HepG2 (cell line): Measurements from ENCODE around the gene POGLUT2. TPM values are rescaled to one million over a fixed set of nuclear protein-coding genes. Genes with fewer than 3 reads are reported as not detected.

Experiments used
- ATAC-seq: fragments of 200-7000 bp; cut with Tn5 transposase; 3 replicates; pipeline ENCODE4 v1.9.1; 2020; ENCODE audit warnings: mild to moderate bottlenecking, moderate library complexity
- BruUV-seq: library from RNA; stranded (reverse); fragments of 400-500 nt; replicated peaks from 2 replicates; lab custom pipeline; 2021; lab: Mats Ljungman, UMichigan
- CTCF ChIA-PET: fragments of 300-600 bp; formaldehyde crosslinking; extraction: SDS; loops from one replicate; lab custom pipeline; 2021; ENCODE audit warnings: low total read pairs, inconsistent platforms, low intra/inter-chr PET ratio; lab: Yijun Ruan, JAX
- POLR2A ChIA-PET: fragments of 350-600 bp; sonication (Branson Sonifier 250); formaldehyde crosslinking; loops from one replicate; lab custom pipeline; 2020; ENCODE audit warnings: antibody characterized with exemption, inconsistent platforms; lab: Yijun Ruan, JAX
- DNase-seq: peaks from one replicate; pipeline ENCODE4 v3.0.0-alpha.2; 2015; ENCODE audit warnings: low spot score
- FAIRE-seq: peaks from 3 replicates; lab custom pipeline; 2011; peaks lifted over from hg19 to GRCh38; lab: Jason Lieb, UNC
- H2AFZ ChIP-seq: one replicate; pipeline ENCODE4 v1.6.1; 2011; ENCODE audit warnings: low read length, inconsistent platforms
- H3K27ac ChIP-seq: fragments of 300-600 bp; 3 replicates; pipeline ENCODE4 v1.8.0; 2011; ENCODE audit warnings: mixed run types, mild to moderate bottlenecking, mixed read lengths, low read length, inconsistent platforms; ENCODE audit not compliant: insufficient read depth; ENCODE audit errors: extremely low read length
- H3K27me3 ChIP-seq, 2 experiments: fragments of 200-600 bp in 1 of 2; 2 replicates in 1 of 2; 3 replicates in 1 of 2; pipeline versions ENCODE4 v1.6.0 to v1.8.0; 2011; ENCODE audit warnings: low read length in 2 of 2, mild to moderate bottlenecking in 2 of 2, moderate library complexity in 2 of 2, inconsistent platforms in 1 of 2; ENCODE audit not compliant: insufficient read depth in 2 of 2, control insufficient read depth in 1 of 2
- H3K36me3 ChIP-seq, 2 experiments: fragments of 200-600 bp in 1 of 2; replicated peaks in 1 of 2; 2 replicates in 1 of 2; 3 replicates in 1 of 2; pipeline versions ENCODE4 v1.5.1 to v1.8.0; 2011; ENCODE audit warnings: low read length in 2 of 2, inconsistent platforms in 1 of 2; ENCODE audit not compliant: insufficient read depth in 2 of 2, control insufficient read depth in 1 of 2
- H3K4me1 ChIP-seq: 2 replicates; pipeline ENCODE4 v1.5.1; 2012; ENCODE audit warnings: low read length, inconsistent platforms; ENCODE audit not compliant: insufficient read depth
- H3K4me2 ChIP-seq: 2 replicates; pipeline ENCODE4 v1.6.0; 2011; ENCODE audit warnings: low read depth, low read length, inconsistent platforms
- H3K4me3 ChIP-seq, 3 experiments: fragments of 200-600 bp in 1 of 3; sonication (generic), shearing (Covaris generic) in 1 of 3; replicated peaks in 1 of 3; 2 replicates each; pipeline ENCODE4 v1.5.1; 2011 to 2016; ENCODE audit warnings: low read length in 3 of 3, inconsistent platforms in 2 of 3, low read depth in 2 of 3, mild to moderate bottlenecking in 2 of 3, control low read depth in 1 of 3, mixed read lengths in 1 of 3; ENCODE audit not compliant: insufficient read depth in 1 of 3
- H3K79me2 ChIP-seq: one replicate; pipeline ENCODE4 v1.6.1; 2011; ENCODE audit warnings: low read length, inconsistent platforms; ENCODE audit not compliant: insufficient read depth
- H3K9ac ChIP-seq: 2 replicates; pipeline ENCODE4 v1.6.0; 2011; ENCODE audit warnings: mild to moderate bottlenecking, low read depth, low read length, inconsistent platforms; ENCODE audit not compliant: insufficient read depth
- H3K9me3 ChIP-seq: 2 replicates; pipeline ENCODE4 v1.5.1; 2012; ENCODE audit warnings: mild to moderate bottlenecking, low read length
- H4K20me1 ChIP-seq: 2 replicates; pipeline ENCODE4 v1.6.0; 2011; ENCODE audit warnings: inconsistent platforms, mild to moderate bottlenecking, low read length, moderate library complexity; ENCODE audit not compliant: insufficient read depth
- ATF7 ChIP-seq, 2 experiments: fragments of 450-650 bp in 1 of 2; sonication (generic) in 1 of 2; formaldehyde crosslinking in 1 of 2; IDR thresholded peaks; 2 replicates each; pipeline versions ENCODE4 v1.4.0 to v1.6.1; 2016 to 2020; ENCODE audit warnings: antibody characterized with exemption in 1 of 2, mild to moderate bottlenecking in 1 of 2, missing genetic modification reagents in 1 of 2
- CEBPB ChIP-seq: IDR thresholded peaks from 2 replicates; pipeline ENCODE4 v1.6.1; 2011; ENCODE audit warnings: low read depth, low read length, improper control_type of control experiment, borderline replicate concordance
- KLF15 ChIP-seq: sonication (generic); formaldehyde crosslinking; IDR thresholded peaks from 2 replicates; pipeline ENCODE4 v1.8.1; 2023; ENCODE audit warnings: borderline replicate concordance, mild to moderate bottlenecking, inconsistent platforms, missing genetic modification reagents, mixed read lengths
- MED8 ChIP-seq: sonication (generic); formaldehyde crosslinking; IDR thresholded peaks from 2 replicates; pipeline ENCODE4 v1.8.1; 2023; ENCODE audit warnings: mild to moderate bottlenecking, missing genetic modification reagents; ENCODE audit not compliant: insufficient replicate concordance
- MTF2 ChIP-seq: sonication (generic); formaldehyde crosslinking; IDR thresholded peaks from 2 replicates; pipeline ENCODE4 v1.5.0; 2020; ENCODE audit warnings: missing genetic modification reagents, borderline replicate concordance
- SMAD3 ChIP-seq: sonication (generic); formaldehyde crosslinking; IDR thresholded peaks from 2 replicates; pipeline ENCODE4 v1.4.0; 2020; ENCODE audit warnings: missing genetic modification reagents
- YEATS2 ChIP-seq: sonication (generic); formaldehyde crosslinking; IDR thresholded peaks from 2 replicates; pipeline ENCODE4 v1.4.0; 2020; ENCODE audit warnings: missing genetic modification reagents, borderline replicate concordance
- ZFP37 ChIP-seq: sonication (generic); formaldehyde crosslinking; IDR thresholded peaks from 2 replicates; pipeline ENCODE4 v1.4.0; 2020; ENCODE audit warnings: missing genetic modification reagents, borderline replicate concordance
- ZFY ChIP-seq: sonication (generic); formaldehyde crosslinking; IDR thresholded peaks from 2 replicates; pipeline ENCODE4 v1.4.0; 2020; ENCODE audit warnings: missing genetic modification reagents
- ZSCAN9 ChIP-seq: IDR thresholded peaks from 2 replicates; pipeline ENCODE4 v1.6.1; 2016; ENCODE audit warnings: borderline replicate concordance
- WGBS: methylation state at CpG from one replicate; pipeline ENCODE4 v1.1.6; 2017; ENCODE audit warnings: low lambda C conversion rate; 5-methylcytosine and 5-hydroxymethylcytosine counted together
- in situ Hi-C: cut with HindIII; loops from 2 replicates; pipeline ENCODE4 v1.10.0; 2017; ENCODE audit warnings: low pct_unique_long_range_greater_than_20kb; ENCODE audit not compliant: extremely low pct_ligation_motif_present
- intact Hi-C: fragments of 100-400 bp; cut with micrococcal nuclease; formaldehyde crosslinking; loops from one replicate; pipeline ENCODE4 v1.10.0; 2022; ENCODE audit not compliant: unreplicated experiment
- polyA plus RNA-seq, 8 experiments: library from polyadenylated mRNA; depleted of rRNA in 3 of 8; stranded (reverse) in 7 of 8; unstranded in 1 of 8; fragments of >200 nt; fragmentation: Illumina TruSeq in 4 of 8; extraction: Trizol in 4 of 8; gene quantifications; 2 replicates each; pipeline versions ENCODE4 v1.2.1 to v1.2.3, GENCODE V29; 2011 to 2016; ENCODE audit warnings: low read depth in 4 of 8, missing spikeins in 1 of 8, mixed read lengths in 1 of 8; ENCODE audit not compliant: insufficient read depth in 1 of 8
- total RNA-seq, 5 experiments: library from RNA; depleted of rRNA; stranded (reverse); fragments of >200 nt; fragmentation: Illumina TruSeq; extraction: Trizol; gene quantifications; 2 replicates each; pipeline ENCODE4 v1.2.3, GENCODE V29; 2016; ENCODE audit warnings: low read depth in 1 of 5
- TF ChIP-seq, protein P1 (sequence below): sonication (generic); formaldehyde crosslinking; IDR thresholded peaks from 2 replicates; pipeline ENCODE4 v1.8.0; 2022; ENCODE audit warnings: missing genetic modification reagents, low read depth, mild to moderate bottlenecking, borderline replicate concordance
- TF ChIP-seq, protein P2 (sequence below): IDR thresholded peaks from 2 replicates; pipeline ENCODE4 v1.6.1; 2012; ENCODE audit warnings: low read depth, low read length, improper control_type of control experiment
- TF ChIP-seq, protein P3 (sequence below): sonication (generic); formaldehyde crosslinking; IDR thresholded peaks from 2 replicates; pipeline ENCODE4 v1.8.1; 2023; ENCODE audit warnings: missing genetic modification reagents, mild to moderate bottlenecking, borderline replicate concordance
- TF ChIP-seq, protein P4 (sequence below): IDR thresholded peaks from 2 replicates; pipeline ENCODE4 v1.6.1; 2016; ENCODE audit warnings: mild to moderate bottlenecking
- TF ChIP-seq, protein P5 (sequence below): sonication (generic); formaldehyde crosslinking; IDR thresholded peaks from 2 replicates; pipeline ENCODE4 v1.4.0; 2020; ENCODE audit warnings: missing genetic modification reagents, borderline replicate concordance

POGLUT2 gene
- total and polyA plus RNA-seq, 2 of the 13 experiments (the other 11 are each of a cell fraction or from before 2014, with no cell fraction given), result 18.0 to 26.1 TPM

DNA sequence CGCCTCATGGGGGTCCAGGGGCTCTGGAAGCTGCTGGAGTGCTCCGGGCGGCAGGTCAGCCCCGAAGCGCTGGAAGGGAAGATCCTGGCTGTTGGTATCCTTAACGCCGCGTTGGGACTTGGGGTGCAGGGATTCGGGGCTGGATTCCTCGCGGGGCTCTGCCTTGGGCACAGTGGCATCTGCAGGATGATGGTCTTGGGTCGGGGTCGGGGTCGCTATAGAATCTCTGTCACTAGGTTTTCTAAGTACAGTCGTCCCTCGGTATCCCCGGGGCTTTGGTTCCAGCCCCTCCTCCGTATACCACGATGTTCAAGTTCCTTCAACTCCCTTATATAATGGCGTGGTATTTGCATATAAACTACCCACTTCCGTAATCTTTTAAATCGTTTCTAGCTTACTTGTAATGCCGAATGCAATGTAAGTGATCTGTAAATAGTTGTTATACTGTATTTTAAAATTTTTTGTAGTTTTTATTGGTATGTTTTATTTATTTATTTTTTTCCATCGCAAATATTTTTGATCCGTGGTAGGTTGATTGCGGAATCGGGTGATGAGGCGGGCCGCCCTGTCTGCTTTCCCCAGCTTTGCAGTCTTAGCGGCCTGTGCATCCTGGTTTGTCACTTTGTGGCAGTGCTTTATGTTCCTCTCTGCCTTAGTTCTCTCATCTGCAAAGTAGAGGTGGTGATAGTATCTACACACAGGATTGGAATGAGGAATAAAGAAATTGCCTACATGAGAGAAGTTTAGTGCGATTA, 47.7 kb upstream of the POGLUT2 start:
- no peak for FAIRE-seq
- CTCF ChIA-PET, result interaction anchor here (0.9 to 1.8 kb wide), 6 partner anchors 46 to 905 kb away, joined by 4 to 12 read pairs (median 4); no protein-coding TSS in a partner anchor
- TF ChIP-seq KLF15 (CRISPR knock-in tag), result 0 out of 2 replicates have a peak, but pooled peaks have one; percentile 5
- TF ChIP-seq MTF2 (CRISPR knock-in tag), result 0 out of 2 replicates have a peak, but pooled peaks have one; percentile 2
- TF ChIP-seq, protein P1, sequence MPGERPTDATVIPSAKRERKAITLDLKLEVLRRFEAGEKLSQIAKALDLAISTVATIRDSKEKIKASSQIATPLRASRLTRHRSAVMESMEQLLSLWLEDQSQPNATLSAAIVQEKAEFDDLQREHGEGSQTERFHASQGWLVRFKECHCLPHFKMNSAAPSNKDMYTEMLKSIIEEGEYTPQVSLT (CRISPR knock-in tag), result no peak
- TF ChIP-seq YEATS2 (CRISPR knock-in tag), result no peak
- TF ChIP-seq, protein P2, sequence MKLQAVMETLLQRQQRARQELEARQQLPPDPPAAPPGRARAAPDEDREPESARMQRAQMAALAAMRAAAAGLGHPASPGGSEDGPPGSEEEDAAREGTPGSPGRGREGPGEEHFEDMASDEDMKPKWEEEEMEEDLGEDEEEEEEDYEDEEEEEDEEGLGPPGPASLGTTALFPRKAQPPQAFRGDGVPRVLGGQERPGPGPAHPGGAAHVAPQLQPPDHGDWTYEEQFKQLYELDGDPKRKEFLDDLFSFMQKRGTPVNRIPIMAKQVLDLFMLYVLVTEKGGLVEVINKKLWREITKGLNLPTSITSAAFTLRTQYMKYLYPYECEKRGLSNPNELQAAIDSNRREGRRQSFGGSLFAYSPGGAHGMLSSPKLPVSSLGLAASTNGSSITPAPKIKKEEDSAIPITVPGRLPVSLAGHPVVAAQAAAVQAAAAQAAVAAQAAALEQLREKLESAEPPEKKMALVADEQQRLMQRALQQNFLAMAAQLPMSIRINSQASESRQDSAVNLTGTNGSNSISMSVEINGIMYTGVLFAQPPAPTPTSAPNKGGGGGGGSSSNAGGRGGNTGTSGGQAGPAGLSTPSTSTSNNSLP, result peak; percentile 61; the same call in 1 of the 2 replicates
- no peak for TF ChIP-seq ZFP37 (CRISPR knock-in tag)
- TF ChIP-seq, protein P3, sequence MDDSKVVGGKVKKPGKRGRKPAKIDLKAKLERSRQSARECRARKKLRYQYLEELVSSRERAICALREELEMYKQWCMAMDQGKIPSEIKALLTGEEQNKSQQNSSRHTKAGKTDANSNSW (CRISPR knock-in tag), result no peak
- 0 out of 2 replicates have a peak, but pooled peaks have one; percentile 61 for TF ChIP-seq CEBPB
- no peak for TF ChIP-seq ZSCAN9
- no peak for TF ChIP-seq ATF7 (IDR thresholded peaks at IDR 0.05)
- TF ChIP-seq ATF7 (CRISPR knock-in tag; IDR thresholded peaks at IDR 0.05), result no peak
- TF ChIP-seq, protein P4, sequence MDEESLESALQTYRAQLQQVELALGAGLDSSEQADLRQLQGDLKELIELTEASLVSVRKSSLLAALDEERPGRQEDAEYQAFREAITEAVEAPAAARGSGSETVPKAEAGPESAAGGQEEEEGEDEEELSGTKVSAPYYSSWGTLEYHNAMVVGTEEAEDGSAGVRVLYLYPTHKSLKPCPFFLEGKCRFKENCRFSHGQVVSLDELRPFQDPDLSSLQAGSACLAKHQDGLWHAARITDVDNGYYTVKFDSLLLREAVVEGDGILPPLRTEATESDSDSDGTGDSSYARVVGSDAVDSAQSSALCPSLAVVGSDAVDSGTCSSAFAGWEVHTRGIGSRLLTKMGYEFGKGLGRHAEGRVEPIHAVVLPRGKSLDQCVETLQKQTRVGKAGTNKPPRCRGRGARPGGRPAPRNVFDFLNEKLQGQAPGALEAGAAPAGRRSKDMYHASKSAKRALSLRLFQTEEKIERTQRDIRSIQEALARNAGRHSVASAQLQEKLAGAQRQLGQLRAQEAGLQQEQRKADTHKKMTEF, result no peak
- no peak for TF ChIP-seq MED8 (CRISPR knock-in tag)
- no peak for TF ChIP-seq SMAD3 (CRISPR knock-in tag)
- TF ChIP-seq ZFY (CRISPR knock-in tag), result peak; percentile 56; the same call in 1 of the 2 replicates
- TF ChIP-seq, protein P5, sequence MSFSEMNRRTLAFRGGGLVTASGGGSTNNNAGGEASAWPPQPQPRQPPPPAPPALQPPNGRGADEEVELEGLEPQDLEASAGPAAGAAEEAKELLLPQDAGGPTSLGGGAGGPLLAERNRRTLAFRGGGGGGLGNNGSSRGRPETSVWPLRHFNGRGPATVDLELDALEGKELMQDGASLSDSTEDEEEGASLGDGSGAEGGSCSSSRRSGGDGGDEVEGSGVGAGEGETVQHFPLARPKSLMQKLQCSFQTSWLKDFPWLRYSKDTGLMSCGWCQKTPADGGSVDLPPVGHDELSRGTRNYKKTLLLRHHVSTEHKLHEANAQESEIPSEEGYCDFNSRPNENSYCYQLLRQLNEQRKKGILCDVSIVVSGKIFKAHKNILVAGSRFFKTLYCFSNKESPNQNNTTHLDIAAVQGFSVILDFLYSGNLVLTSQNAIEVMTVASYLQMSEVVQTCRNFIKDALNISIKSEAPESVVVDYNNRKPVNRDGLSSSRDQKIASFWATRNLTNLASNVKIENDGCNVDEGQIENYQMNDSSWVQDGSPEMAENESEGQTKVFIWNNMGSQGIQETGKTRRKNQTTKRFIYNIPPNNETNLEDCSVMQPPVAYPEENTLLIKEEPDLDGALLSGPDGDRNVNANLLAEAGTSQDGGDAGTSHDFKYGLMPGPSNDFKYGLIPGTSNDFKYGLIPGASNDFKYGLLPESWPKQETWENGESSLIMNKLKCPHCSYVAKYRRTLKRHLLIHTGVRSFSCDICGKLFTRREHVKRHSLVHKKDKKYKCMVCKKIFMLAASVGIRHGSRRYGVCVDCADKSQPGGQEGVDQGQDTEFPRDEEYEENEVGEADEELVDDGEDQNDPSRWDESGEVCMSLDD (CRISPR knock-in tag), result no peak

More for the DNA sequence above, 47.7 kb upstream of the POGLUT2 start:
- peak overlapping the region; percentile 90 for H3K27ac ChIP-seq
- DNase-seq (peak; percentile 21), ATAC-seq (peak; percentile 54)
- H4K20me1 ChIP-seq, result 0 out of 2 replicates have a peak, but pooled peaks cover 3% of the 10 kb centered on the region
- peak overlapping the region; percentile 93 for H2AFZ ChIP-seq
- POLR2A ChIA-PET, result interaction anchor here (0.9 to 2.1 kb wide), 7 partner anchors 10 to 267 kb away, joined by 3 to 31 read pairs (median 4); partner anchors contain the start of gene TPP2
- 2% methylated on average over 18 of the region's 31 CpGs for WGBS
- H3K79me2 ChIP-seq, result peaks cover 32% of the 10 kb centered on the region
- intact Hi-C loops, result loop anchor here (1.0 kb wide), 5 partner anchors 16 to 266 kb away; no protein-coding TSS in a partner anchor
- H3K4me1 ChIP-seq, result peaks cover 15% of the 10 kb centered on the region
- H3K36me3 ChIP-seq, result peaks cover 0 to 4% of the 10 kb centered on the region in 2 experiments; a peak in 1 of 5 replicates
- no peaks in the 10 kb centered on the region; a peak in 1 of 5 replicates for H3K27me3 ChIP-seq
- peak overlapping the region; percentile 86 to 94 (median 89) for H3K4me3 ChIP-seq
- H3K4me2 ChIP-seq, result peak overlapping the region; percentile 91
- no peaks in the 10 kb centered on the region for H3K9me3 ChIP-seq
- BruUV-seq, result no TSS peak
- in situ Hi-C loops, result loop anchor here (5.0 kb wide), 1 partner anchor 249 kb away; the partner anchor contains the start of gene TPP2
- peak overlapping the region; percentile 86 for H3K9ac ChIP-seq
